ENCODE results near the gene OTOR. TPM values are rescaled to one million over a fixed set of nuclear protein-coding genes. Genes with fewer than 3 reads are reported as not detected.

OTOR gene, protein sequence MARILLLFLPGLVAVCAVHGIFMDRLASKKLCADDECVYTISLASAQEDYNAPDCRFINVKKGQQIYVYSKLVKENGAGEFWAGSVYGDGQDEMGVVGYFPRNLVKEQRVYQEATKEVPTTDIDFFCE
- not detected for total RNA-seq

DNA sequence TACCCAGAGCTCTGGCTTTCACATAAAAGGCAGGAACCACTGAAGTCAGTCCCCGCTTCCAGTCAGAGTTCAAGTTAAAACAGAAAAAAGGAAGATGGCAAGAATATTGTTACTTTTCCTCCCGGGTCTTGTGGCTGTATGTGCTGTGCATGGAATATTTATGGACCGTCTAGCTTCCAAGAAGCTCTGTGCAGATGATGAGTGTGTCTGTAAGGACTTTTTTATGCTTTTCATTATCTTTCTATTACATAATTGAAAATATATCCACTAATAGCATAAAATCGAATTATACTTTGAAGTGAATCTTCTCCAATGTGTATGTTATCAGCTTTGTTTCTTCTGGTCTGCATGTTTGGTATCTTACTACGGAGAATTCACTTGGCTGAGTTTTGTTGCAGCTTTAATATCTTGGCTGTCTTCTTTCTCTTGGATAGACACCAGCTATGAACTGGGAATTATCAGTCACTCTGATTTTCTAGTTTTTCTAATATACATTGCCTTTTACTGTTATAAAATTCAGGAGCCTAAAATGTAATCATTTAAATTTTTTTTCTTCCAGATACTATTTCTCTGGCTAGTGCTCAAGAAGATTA, at the start of gene OTOR:
OTOR (plus strand) TSS at position 51 of the 593 bp plus-strand sequence; CDS start at position 95, 44 bp downstream.
- H3K4me1 ChIP-seq (ENCODE audit: insufficient read depth, low read length), result no peaks in the 10 kb centered on the region
- H3K9me3 ChIP-seq (ENCODE audit: low read depth, low read length), result no peaks in the 10 kb centered on the region
- no peak within 1 kb of the TSS for H3K4me3 ChIP-seq (ENCODE audit: low read length)
- peaks cover 15% of the 10 kb centered on the region for H3K27me3 ChIP-seq (ENCODE audit: insufficient read depth, low read length)

DNA sequence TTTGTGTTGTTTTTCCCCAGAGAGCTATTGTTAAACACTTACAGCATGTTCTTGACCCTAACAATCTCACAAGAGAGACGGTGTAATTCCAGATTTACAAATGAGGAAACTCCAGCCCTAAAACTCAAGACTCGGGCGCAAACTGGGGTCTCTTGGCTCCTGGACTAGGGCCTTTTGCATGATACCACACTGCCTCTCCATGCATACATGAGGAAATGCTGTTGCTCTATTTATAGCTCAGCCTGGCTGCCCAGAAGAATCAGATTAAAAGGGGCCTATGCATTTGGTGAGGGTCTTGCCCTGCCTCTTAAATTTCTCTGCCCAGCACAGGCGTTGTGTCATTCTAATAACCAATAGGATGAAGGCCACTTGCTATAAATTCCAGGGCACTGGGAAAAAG, 48.9 kb upstream of the OTOR start:
- no peaks in the 10 kb centered on the region for H3K9me3 ChIP-seq (ENCODE audit: low read depth, low read length)
- H3K4me1 ChIP-seq (ENCODE audit: insufficient read depth, low read length), result no peaks in the 10 kb centered on the region
- no peaks in the 10 kb centered on the region for H3K27me3 ChIP-seq (ENCODE audit: insufficient read depth, low read length)
- H3K4me3 ChIP-seq (ENCODE audit: low read length), result no peak overlapping the region

DNA sequence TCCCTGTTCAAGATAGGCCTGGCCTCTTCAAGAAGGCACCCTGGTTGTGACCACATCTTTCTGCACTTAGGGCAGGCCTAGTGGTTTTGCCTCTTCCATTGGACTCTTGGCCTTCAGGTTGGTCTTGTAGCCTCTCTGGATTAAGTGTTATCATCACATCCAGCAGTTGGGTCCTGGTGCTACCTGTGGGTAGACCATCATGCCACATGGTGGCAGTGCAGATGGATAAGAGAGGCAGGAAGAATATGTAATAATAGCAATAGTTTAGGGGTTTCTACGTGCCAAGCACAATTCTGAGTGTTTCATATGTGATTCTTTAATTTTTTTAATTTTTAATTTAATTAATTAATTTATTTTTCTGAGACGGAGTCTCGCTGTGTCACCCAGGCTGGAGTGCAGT, 46.9 kb upstream of the OTOR start:
- H3K27me3 ChIP-seq (ENCODE audit: insufficient read depth, low read length), result no peaks in the 10 kb centered on the region
- H3K4me1 ChIP-seq (ENCODE audit: insufficient read depth, low read length), result no peaks in the 10 kb centered on the region
- H3K9me3 ChIP-seq (ENCODE audit: low read depth, low read length), result no peaks in the 10 kb centered on the region
- no peak overlapping the region for H3K4me3 ChIP-seq (ENCODE audit: low read length)

DNA sequence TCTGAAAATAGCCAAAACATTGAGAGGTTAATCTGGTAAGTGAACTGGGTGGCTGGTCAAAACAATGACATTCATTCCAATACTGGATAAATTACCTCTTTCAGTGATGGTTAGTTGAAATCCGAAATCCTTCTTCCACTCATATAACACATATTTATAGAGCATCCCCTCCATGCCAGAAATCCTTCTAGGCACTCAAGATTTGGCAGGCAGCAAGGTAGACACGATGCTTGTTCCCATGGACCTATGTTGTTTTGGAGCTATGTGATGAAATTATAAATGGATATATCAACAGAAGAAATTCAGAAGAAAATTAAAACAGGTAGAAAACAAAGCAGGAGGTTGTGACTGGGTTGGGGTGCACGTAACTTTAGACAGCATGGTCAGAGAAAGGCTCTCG, 44.6 kb upstream of the OTOR start:
- Histone ChIP-seq H3K9me3 (ENCODE audit: low read depth, low read length) (no peaks in the 10 kb centered on the region), H3K27me3 (ENCODE audit: insufficient read depth, low read length) (no peaks in the 10 kb centered on the region), H3K4me3 (ENCODE audit: low read length) (no peak overlapping the region), H3K4me1 (ENCODE audit: insufficient read depth, low read length) (peaks cover 7% of the 10 kb centered on the region)

DNA sequence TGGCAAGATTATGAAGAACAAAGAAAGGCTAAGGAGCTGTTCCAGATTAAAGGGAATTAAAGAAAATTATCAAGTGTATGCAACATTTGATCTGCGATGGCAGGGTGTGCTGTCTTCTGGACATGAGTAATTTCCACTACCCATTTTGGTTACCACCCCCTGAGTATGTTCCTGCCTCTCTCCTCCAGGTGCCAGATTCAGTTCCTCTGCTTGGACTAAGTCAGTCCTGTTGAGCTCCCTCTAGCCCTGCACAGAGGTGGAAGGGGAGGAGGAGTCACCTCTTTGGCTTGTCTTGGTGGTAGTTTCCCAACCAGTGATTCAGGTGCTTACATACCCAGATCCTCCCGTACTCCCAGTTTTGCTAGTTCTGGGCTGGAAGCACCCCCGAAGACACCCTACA, 40.5 kb upstream of the OTOR start:
- peaks cover 30% of the 10 kb centered on the region for H3K4me1 ChIP-seq (ENCODE audit: insufficient read depth, low read length)
- no peak overlapping the region for H3K4me3 ChIP-seq (ENCODE audit: low read length)
- no peaks in the 10 kb centered on the region for H3K27me3 ChIP-seq (ENCODE audit: insufficient read depth, low read length)
- no peaks in the 10 kb centered on the region for H3K9me3 ChIP-seq (ENCODE audit: low read depth, low read length)

DNA sequence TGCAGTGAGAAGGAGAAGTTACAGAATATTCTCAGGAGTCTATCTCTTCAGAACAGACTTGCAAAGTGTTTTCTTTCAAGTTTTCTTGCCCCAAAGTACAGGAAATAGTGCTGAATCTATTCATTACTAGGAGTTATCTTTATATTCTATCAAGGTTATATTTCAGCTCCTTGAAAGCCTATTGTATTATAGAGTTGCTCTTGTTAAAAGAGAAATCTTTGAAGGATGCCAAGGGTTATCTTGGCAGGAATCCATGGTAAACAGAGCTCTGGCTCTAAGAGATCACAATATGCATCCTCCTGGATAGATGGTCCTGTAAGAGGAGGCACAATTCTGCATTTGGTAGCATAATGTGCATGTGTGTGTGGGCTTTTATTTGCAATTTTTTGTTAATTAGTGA, 39.6 kb upstream of the OTOR start:
- no peak overlapping the region for H3K4me3 ChIP-seq (ENCODE audit: low read length)
- no peaks in the 10 kb centered on the region for H3K27me3 ChIP-seq (ENCODE audit: insufficient read depth, low read length)
- H3K4me1 ChIP-seq (ENCODE audit: insufficient read depth, low read length), result peaks cover 30% of the 10 kb centered on the region
- H3K9me3 ChIP-seq (ENCODE audit: low read depth, low read length), result no peaks in the 10 kb centered on the region

DNA sequence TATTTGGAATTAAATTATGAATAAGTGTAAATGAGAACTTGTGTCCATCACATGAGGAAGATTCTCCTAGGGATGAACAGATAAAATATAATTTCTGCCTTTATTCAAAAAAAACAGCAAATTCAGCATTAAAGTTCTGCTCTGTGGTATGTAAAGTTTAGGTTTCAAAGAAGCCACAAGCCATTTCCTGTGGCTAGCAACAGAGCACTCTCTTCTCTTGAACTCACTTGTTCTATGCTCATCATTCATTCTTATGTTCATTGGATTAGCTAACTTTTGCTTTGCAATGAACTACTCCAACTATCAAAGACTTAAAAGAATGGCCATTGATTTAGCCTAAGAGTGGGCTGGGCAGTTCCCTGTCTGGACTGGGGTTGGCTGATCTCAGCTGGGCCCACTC, 39.1 kb upstream of the OTOR start:
- no peaks in the 10 kb centered on the region for H3K27me3 ChIP-seq (ENCODE audit: insufficient read depth, low read length)
- peaks cover 30% of the 10 kb centered on the region for H3K4me1 ChIP-seq (ENCODE audit: insufficient read depth, low read length)
- no peaks in the 10 kb centered on the region for H3K9me3 ChIP-seq (ENCODE audit: low read depth, low read length)
- no peak overlapping the region for H3K4me3 ChIP-seq (ENCODE audit: low read length)

DNA sequence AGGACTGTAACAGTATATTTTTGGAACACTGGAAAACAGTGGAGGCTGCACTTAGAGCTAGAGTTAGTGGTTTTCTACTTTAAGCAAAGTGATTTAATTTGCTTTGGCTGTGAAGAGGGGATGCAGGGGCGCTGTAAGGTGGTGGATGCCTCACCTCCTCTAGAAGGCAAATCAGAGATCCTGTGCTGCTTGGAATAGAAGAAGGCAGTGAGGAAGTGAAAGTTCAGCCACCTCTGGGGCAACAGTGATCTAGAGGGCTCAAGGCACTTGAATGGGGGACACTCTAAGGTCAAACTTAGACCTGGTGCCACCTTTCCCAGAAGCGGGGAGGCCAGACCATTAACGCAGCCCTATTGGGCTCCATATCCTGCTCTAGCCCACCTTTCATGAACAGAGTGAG, 37.4 kb upstream of the OTOR start:
- no peaks in the 10 kb centered on the region for H3K9me3 ChIP-seq (ENCODE audit: low read depth, low read length)
- peaks cover 30% of the 10 kb centered on the region for H3K4me1 ChIP-seq (ENCODE audit: insufficient read depth, low read length)
- no peak overlapping the region for H3K4me3 ChIP-seq (ENCODE audit: low read length)
- no peaks in the 10 kb centered on the region for H3K27me3 ChIP-seq (ENCODE audit: insufficient read depth, low read length)

DNA sequence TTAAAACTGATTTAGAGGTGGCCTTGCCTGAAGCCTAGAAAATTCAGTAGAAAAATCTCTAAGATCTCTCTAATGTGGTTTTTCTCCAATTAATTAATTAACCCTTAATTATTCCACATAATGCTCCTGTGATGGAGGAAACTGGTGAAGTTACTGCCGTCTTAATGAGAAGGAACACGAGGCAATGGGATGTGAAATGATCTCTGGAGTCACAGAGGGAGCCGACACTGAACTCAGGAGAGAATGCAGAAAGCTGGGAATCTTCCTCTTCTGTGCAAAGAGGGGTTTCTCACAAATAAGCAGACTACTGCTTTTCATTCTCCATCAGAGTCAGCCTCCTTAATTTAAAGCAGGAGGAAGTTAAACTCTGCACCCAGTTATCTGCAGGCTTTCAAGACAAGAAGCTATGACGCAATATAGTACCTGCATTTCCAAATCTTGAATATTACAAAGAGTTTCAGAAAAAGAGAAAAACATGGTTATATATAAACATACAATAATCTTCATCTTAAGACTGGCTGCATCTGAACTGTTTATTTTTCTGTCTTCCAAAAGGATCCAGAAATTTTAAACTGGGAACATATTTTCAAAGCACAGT, 36.4 kb upstream of the OTOR start:
- no peaks in the 10 kb centered on the region for H3K27me3 ChIP-seq (ENCODE audit: insufficient read depth, low read length)
- no peak overlapping the region for H3K4me3 ChIP-seq (ENCODE audit: low read length)
- peaks cover 30% of the 10 kb centered on the region for H3K4me1 ChIP-seq (ENCODE audit: insufficient read depth, low read length)
- no peaks in the 10 kb centered on the region for H3K9me3 ChIP-seq (ENCODE audit: low read depth, low read length)

DNA sequence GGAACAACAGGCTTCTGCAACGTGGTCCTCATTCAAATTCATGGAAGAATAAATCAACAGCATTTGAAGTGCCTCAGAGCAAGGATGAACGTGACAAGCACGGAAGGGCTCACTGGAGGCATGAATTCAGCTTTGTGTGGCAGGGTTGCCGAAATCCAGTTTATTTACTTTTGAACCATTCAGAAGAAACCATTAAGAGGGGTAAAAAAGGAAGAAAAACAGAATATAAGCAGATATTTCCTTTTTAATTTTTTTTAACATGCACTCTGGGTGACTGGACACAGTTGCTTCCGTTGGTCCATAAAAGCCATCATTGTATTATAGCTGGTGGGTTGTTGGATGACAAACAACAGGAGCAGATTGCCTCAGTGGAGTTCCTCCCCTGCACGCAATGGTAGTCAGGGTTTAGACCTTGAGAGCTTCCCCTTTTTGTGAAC, 35.6 kb upstream of the OTOR start:
- H3K27me3 ChIP-seq (ENCODE audit: insufficient read depth, low read length), result peaks cover 3% of the 10 kb centered on the region
- no peak overlapping the region for H3K4me3 ChIP-seq (ENCODE audit: low read length)
- H3K9me3 ChIP-seq (ENCODE audit: low read depth, low read length), result no peaks in the 10 kb centered on the region

DNA sequence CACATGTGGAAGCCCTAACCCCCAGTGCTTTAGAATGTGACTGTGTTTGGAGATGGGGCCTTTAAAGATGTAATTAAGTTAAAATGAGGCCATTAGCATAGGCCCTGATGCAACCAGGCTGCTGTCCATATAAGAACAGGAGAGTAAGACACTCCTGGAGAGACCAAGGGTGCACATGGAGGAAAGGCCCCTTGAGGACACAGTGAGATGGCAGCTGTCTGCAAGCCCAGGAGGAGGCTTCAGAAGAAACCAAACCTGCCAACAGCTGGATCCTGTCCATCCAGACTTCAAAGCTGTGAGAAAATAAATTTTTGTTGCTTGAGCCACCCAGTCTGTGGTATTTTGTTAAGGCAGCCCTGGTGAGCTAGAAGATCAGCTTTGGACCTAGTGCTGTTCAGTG, 35.1 kb upstream of the OTOR start:
- H3K4me1 ChIP-seq (ENCODE audit: insufficient read depth, low read length), result peaks cover 26% of the 10 kb centered on the region
- H3K27me3 ChIP-seq (ENCODE audit: insufficient read depth, low read length), result peaks cover 6% of the 10 kb centered on the region
- no peak overlapping the region for H3K4me3 ChIP-seq (ENCODE audit: low read length)
- H3K9me3 ChIP-seq (ENCODE audit: low read depth, low read length), result no peaks in the 10 kb centered on the region

More for the DNA sequence above, 35.6 kb upstream of the OTOR start:
- peaks cover 30% of the 10 kb centered on the region for H3K4me1 ChIP-seq (ENCODE audit: insufficient read depth, low read length)

DNA sequence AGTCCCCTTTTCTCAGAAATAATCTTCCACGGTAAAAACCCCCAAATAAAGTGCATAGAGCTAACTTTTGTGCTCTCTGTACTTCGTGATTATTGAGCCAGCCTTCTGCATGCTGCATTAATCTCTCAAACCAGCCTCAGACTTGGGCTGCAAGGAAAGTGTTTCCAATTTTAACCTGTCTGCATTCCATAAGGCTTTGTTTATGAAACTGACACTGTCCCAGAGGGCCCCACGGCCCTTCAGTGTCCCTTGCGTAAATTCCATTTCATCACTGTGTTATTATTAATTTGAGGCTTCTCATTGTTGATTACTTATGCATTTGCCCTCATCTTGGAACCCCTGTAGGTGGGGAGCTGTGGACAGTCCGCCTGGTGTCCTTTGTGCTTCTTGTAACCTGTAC, 33.9 kb upstream of the OTOR start:
- peaks cover 6% of the 10 kb centered on the region for H3K27me3 ChIP-seq (ENCODE audit: insufficient read depth, low read length)
- H3K4me3 ChIP-seq (ENCODE audit: low read length), result no peak overlapping the region
- no peaks in the 10 kb centered on the region for H3K9me3 ChIP-seq (ENCODE audit: low read depth, low read length)
- peaks cover 16% of the 10 kb centered on the region for H3K4me1 ChIP-seq (ENCODE audit: insufficient read depth, low read length)

DNA sequence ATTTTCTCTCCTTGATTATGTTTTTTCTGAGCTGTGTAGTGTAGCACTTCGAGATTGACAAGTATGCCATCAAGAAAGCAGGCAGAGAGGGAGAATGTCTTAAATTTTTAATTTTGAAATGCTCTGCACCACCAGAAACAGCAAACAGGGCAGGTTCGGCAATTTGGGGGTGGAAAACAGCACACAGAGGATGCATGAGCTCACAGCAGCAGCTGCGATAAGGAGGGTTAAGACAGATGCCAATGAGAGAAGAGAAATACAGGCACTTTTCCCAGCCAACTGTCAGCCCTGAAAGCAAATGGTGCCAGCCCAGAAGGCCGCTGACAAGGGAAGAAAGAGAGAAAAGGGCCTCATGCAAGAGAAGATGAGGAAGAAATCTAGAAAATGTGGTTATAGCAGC, 33.4 kb upstream of the OTOR start:
- peaks cover 11% of the 10 kb centered on the region for H3K4me1 ChIP-seq (ENCODE audit: insufficient read depth, low read length)
- H3K27me3 ChIP-seq (ENCODE audit: insufficient read depth, low read length), result peaks cover 6% of the 10 kb centered on the region
- no peaks in the 10 kb centered on the region for H3K9me3 ChIP-seq (ENCODE audit: low read depth, low read length)

DNA sequence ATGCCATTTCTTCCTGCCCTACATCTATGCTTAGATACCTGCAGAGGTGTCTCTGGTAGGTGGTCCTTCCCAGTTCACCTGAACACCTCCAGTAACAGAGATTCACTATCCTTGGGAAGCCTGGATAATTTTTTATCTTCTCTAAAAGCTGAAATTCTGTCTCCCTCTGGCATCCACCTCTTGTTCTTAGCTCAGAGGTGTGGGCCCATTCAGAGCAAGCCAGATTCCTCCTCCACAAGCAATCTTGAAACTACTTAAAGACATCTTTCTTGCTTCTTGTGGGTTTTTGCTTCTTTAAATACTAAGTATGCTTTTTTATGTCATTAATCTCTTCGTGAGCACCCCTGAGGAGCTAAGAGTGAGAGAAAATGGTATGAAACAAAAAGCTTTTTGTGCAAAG, 28.7 kb upstream of the OTOR start:
- Histone ChIP-seq H3K4me3 (ENCODE audit: low read length) (no peak overlapping the region), H3K9me3 (ENCODE audit: low read depth, low read length) (no peaks in the 10 kb centered on the region), H3K27me3 (ENCODE audit: insufficient read depth, low read length) (peaks cover 26% of the 10 kb centered on the region), H3K4me1 (ENCODE audit: insufficient read depth, low read length) (no peaks in the 10 kb centered on the region)

More for the DNA sequence above, 33.4 kb upstream of the OTOR start:
- no peak overlapping the region for H3K4me3 ChIP-seq (ENCODE audit: low read length)

DNA sequence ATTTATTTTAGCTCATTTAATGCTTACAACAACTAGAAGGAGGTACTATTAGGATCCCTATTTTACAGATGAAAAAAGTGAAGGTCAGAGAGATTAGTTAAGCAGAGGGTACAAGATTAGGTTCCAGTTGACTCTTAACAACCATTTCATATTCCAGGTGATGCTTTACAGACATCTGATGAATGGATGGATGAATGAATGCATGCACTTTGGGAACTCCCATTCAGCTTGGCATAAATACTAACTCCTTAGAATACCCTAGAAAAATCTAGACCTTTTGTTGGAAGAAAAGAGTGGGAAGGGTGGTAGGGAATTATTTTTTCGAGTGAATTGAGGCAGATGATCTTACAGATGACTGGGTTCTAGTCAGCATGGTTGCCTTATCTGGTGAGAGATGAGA, 19.1 kb upstream of the OTOR start:
- Histone ChIP-seq H3K4me3 (ENCODE audit: low read length) (no peak overlapping the region), H3K4me1 (ENCODE audit: insufficient read depth, low read length) (peaks cover 26% of the 10 kb centered on the region), H3K27me3 (ENCODE audit: insufficient read depth, low read length) (peaks cover 40% of the 10 kb centered on the region), H3K9me3 (ENCODE audit: low read depth, low read length) (no peaks in the 10 kb centered on the region)

All from mononuclear cell (primary cell).